ENCODE measurements around the gene AIMP2.

- TF ChIP-seq POLR2A (IDR thresholded peaks at IDR 0.05) (no peak), POLR2AphosphoS5 (IDR thresholded peaks at IDR 0.05) (no peak)
- TF ChIP-seq, protein P1, sequence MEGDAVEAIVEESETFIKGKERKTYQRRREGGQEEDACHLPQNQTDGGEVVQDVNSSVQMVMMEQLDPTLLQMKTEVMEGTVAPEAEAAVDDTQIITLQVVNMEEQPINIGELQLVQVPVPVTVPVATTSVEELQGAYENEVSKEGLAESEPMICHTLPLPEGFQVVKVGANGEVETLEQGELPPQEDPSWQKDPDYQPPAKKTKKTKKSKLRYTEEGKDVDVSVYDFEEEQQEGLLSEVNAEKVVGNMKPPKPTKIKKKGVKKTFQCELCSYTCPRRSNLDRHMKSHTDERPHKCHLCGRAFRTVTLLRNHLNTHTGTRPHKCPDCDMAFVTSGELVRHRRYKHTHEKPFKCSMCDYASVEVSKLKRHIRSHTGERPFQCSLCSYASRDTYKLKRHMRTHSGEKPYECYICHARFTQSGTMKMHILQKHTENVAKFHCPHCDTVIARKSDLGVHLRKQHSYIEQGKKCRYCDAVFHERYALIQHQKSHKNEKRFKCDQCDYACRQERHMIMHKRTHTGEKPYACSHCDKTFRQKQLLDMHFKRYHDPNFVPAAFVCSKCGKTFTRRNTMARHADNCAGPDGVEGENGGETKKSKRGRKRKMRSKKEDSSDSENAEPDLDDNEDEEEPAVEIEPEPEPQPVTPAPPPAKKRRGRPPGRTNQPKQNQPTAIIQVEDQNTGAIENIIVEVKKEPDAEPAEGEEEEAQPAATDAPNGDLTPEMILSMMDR (IDR thresholded peaks at IDR 0.05) = no peak
These were observed 23.1 kb downstream of the AIMP2 start for GRCh38 chr7:6032167-6032566.

All from prostate gland (tissue), 2 donors.